ENCODE measurements around the gene NR4A1. TPM values are rescaled to one million over a fixed set of nuclear protein-coding genes. Genes with fewer than 3 reads are reported as not detected.
A peak's percentile ranks its signal among the peaks of the same experiment; 100 is the strongest.

The NR4A1 gene
- total and polyA plus RNA-seq, 9 of the 15 experiments (the other 6 are each of a cell fraction or from before 2014, with no cell fraction given) = 0.07 to 4.7 (median 1.9) TPM; not detected in 1

DNA sequence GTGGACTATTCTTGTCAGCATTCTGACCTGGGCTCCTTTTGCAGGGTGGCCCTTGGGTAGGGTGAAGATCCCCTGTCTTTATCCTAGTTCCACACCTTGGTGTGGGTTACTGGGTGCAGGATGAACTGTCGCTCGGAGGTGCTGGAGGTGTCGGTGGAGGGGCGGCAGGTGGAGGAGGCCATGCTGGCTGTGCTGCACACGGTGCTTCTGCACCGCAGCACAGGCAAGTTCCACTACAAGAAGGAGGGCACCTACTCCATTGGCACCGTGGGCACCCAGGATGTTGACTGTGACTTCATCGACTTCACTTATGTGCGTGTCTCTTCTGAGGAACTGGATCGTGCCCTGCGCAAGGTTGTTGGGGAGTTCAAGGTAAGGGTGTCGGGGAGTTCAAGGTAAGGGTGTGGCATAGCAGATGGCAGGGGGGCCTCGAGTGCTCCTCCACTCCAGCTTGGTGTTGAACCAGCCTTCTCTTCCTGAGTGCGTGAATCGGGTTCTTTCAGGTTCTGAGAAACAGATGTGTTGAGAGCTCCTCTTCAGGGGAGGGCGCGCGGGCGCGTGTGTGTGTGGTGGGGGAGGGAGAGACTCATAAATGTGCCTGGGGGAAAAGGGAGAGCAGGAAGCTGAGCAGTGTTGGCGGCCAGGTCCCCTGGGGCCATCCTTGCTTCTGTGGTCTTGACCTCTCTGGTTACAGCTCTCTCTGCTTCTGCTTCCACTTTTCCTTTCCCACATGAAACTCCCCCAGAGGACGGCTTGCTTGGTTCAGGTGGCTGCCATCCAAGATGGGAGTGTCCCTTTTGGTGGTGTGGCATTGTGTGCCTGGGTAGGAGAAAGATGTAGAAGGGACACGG lies 22.5 kb downstream of the NR4A1 start:
- no peak for FAIRE-seq
- BruUV-seq (replicated peaks) = no TSS peak
- Histone ChIP-seq H4K20me1 (replicated peaks; ENCODE audit: control insufficient read depth, insufficient read depth, low read length) (peaks cover 20% of the 10 kb centered on the region), H3K27me3 (ENCODE audit: control insufficient read depth in 2 of 2, insufficient read depth in 2 of 2, low read length in 2 of 2) (no peaks in the 10 kb centered on the region; a peak in 1 of 5 replicates), H3K36me3 (ENCODE audit: control insufficient read depth, insufficient read depth, low read length) (peaks cover 62% of the 10 kb centered on the region), H2AFZ (ENCODE audit: low read depth, low read length) (no peak overlapping the region), H3K79me2 (ENCODE audit: control insufficient read depth, insufficient read depth, low read length) (peaks cover 39% of the 10 kb centered on the region), H3K4me3 (no peak overlapping the region), H3K9me1 (ENCODE audit: control insufficient read depth, insufficient read depth, low read length) (no peaks in the 10 kb centered on the region), H3K4me1 (replicated peaks in 1 of 2; ENCODE audit: control insufficient read depth in 2 of 2, insufficient read depth in 2 of 2, low read length in 2 of 2) (peaks cover 9 to 16% of the 10 kb centered on the region in 2 experiments), H3K9ac (ENCODE audit: insufficient read depth in 1 of 2, low read depth in 2 of 2, low read length in 2 of 2) (peak overlapping the region in 1 of 2 experiments; percentile 54; a peak in 1 of 4 replicates), H3K4me2 (ENCODE audit: insufficient read depth, low read length) (no peak overlapping the region), H3K9me3 (replicated peaks; ENCODE audit: control insufficient read depth, insufficient read depth, low read depth, low read length) (no peaks in the 10 kb centered on the region), H3K27ac (ENCODE audit: extremely low read depth, low read depth, low read length) (no peak overlapping the region; the same call in 2 of the 3 replicates)
- TF ChIP-seq CEBPG (CRISPR knock-in tag; IDR thresholded peaks at IDR 0.05) (no peak), CEBPG (tag; conservative IDR thresholded peaks at IDR 0.05 in 1 of 2, IDR thresholded peaks at IDR 0.05 in 1 of 2) (no peak), ZNF561 (CRISPR knock-in tag; conservative IDR thresholded peaks at IDR 0.05) (no peak), ZBTB33 (CRISPR knock-in tag; IDR thresholded peaks at IDR 0.05) (peak; percentile 64; the same call in 1 of the 2 replicates), SRSF9 (IDR thresholded peaks at IDR 0.05; ENCODE audit: borderline replicate concordance, low read depth, low read length) (no peak), ZNF668 (CRISPR knock-in tag; IDR thresholded peaks at IDR 0.05) (no peak)
- TF ChIP-seq, protein P1, sequence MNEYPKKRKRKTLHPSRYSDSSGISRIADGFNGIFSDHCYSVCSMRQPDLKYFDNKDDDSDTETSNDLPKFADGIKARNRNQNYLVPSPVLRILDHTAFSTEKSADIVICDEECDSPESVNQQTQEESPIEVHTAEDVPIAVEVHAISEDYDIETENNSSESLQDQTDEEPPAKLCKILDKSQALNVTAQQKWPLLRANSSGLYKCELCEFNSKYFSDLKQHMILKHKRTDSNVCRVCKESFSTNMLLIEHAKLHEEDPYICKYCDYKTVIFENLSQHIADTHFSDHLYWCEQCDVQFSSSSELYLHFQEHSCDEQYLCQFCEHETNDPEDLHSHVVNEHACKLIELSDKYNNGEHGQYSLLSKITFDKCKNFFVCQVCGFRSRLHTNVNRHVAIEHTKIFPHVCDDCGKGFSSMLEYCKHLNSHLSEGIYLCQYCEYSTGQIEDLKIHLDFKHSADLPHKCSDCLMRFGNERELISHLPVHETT (CRISPR knock-in tag; conservative IDR thresholded peaks at IDR 0.05 in 1 of 2, IDR thresholded peaks at IDR 0.05 in 1 of 2) = no peak
- 85% methylated on average over 21 of the region's 23 CpGs for WGBS (ENCODE audit: insufficient coverage, low coverage, missing lambda C conversion rate)
- POLR2A ChIA-PET = no interaction called here
- in situ Hi-C loops (cut with MboI) (no loop called here), intact Hi-C loops (cut with micrococcal nuclease) (no loop called here)
- ATAC-seq = no peak
- no peak for DNase-seq (ENCODE audit: extremely low read depth in 1 of 4, low spot score in 3 of 4)
- CTCF ChIA-PET (ENCODE audit: low intra/inter-chr PET ratio) = no interaction called here

Measured in K562 (cell line).